ENCODE measurements around the gene ATG16L1. TPM values are rescaled to one million over a fixed set of nuclear protein-coding genes. Genes with fewer than 3 reads are reported as not detected.

ATG16L1 gene
- polyA plus RNA-seq, 1 donor from 2014 or later, result 67.6 TPM

- H3K36me3 ChIP-seq (ENCODE audit: insufficient read depth, low read length), result no peaks in the 10 kb centered on the region
- H3K27me3 ChIP-seq (ENCODE audit: insufficient read depth, low read depth, low read length), result no peaks in the 10 kb centered on the region
- H3K27ac ChIP-seq (ENCODE audit: low read length), result no peak overlapping the region
- H3K9ac ChIP-seq (ENCODE audit: low read length), result no peak overlapping the region
- H3K4me3 ChIP-seq (ENCODE audit: low read length), result no peak overlapping the region
- H3F3A ChIP-seq (ENCODE audit: insufficient read depth, low read length, poor library complexity, severe bottlenecking), result no peaks in the 10 kb centered on the region
- no peak overlapping the region for H2AFZ ChIP-seq (ENCODE audit: low read depth, low read length)
- no peaks in the 10 kb centered on the region for H3K79me2 ChIP-seq (replicated peaks; ENCODE audit: insufficient read depth, low read length)
- no peak overlapping the region for H3K4me2 ChIP-seq (ENCODE audit: low read length)
- H4K20me1 ChIP-seq (ENCODE audit: insufficient read depth), result no peaks in the 10 kb centered on the region
- no peaks in the 10 kb centered on the region for H3K9me2 ChIP-seq (ENCODE audit: insufficient read depth, low read length)
- TF ChIP-seq RAD21 (conservative IDR thresholded peaks at IDR 0.05) (no peak), EP300 (conservative IDR thresholded peaks at IDR 0.05; ENCODE audit: poor library complexity, severe bottlenecking) (no peak), REST (IDR thresholded peaks at IDR 0.05; ENCODE audit: borderline replicate concordance) (no peak), EZH2 (IDR thresholded peaks at IDR 0.05; ENCODE audit: borderline replicate concordance, insufficient read depth, low read length, poor library complexity, severe bottlenecking) (no peak), TAF1 (IDR thresholded peaks at IDR 0.05; ENCODE audit: low read depth) (no peak), CTCF (IDR thresholded peaks at IDR 0.05; ENCODE audit: poor library complexity, severe bottlenecking) (no peak), SMC3 (conservative IDR thresholded peaks at IDR 0.05; ENCODE audit: poor library complexity) (no peak), MXI1 (conservative IDR thresholded peaks at IDR 0.05; ENCODE audit: poor library complexity, severe bottlenecking) (no peak), POLR2AphosphoS5 (IDR thresholded peaks at IDR 0.05) (no peak)
- no peaks in the 10 kb centered on the region for H3K9me3 ChIP-seq (ENCODE audit: low read length)
Measured at GRCh38 chr2:233343171-233343705, 91.8 kb downstream of the ATG16L1 start.

Small RNAs within 50 kb of the gene (small RNA-seq; reads per million reads assigned to genes)
- 0 reads per million in 3 experiments for gene RN7SL32P
- gene SCARNA5, result 260 to 430 (median 299) reads per million in 3 experiments
- gene SCARNA6, result 19.3 to 95.3 (median 24.7) reads per million in 3 experiments

Other genes with a start within 250 kb of the ATG16L1 start
- 5.2 and 5.7 TPM in 2 replicates for gene NGEF, start 238.4 kb upstream of the ATG16L1 start, polyA plus RNA-seq
- gene NEU2, start 219.0 kb upstream of the ATG16L1 start, polyA plus RNA-seq, result not detected in 2 replicates
- gene INPP5D, start 191.3 kb upstream of the ATG16L1 start, polyA plus RNA-seq, result 0.18 TPM in 1 of 2 replicates, not detected in the other
- 1.1 TPM in 1 of 2 replicates, not detected in the other for gene SAG, start 56.1 kb downstream of the ATG16L1 start, polyA plus RNA-seq
- gene DGKD, start 102.8 kb downstream of the ATG16L1 start, polyA plus RNA-seq, result 33.4 and 36.4 TPM in 2 replicates